Psoas muscle (tissue), 8 donors: ENCODE results near the gene LRRC2. TPM values are rescaled to one million over a fixed set of nuclear protein-coding genes. Genes with fewer than 3 reads are reported as not detected.
"Not testable (repeated sequence)": the region's sequence is repeated elsewhere in the genome, so short reads cannot be mapped to it uniquely, and the experiment has no call there.

Experiments used
- ATAC-seq, 4 donors: fragments of 200-7000 bp; cut with Tn5 transposase; one replicate each; pipeline ENCODE4 v1.9.1; 2020; ENCODE audit warnings: moderate library complexity in 3 of 4, mild to moderate bottlenecking in 2 of 4
- DNase-seq, 2 donors: peaks; one replicate each; pipeline ENCODE4 v3.0.0-alpha.2; 2020
- H3K27ac ChIP-seq: fragments of 200-600 bp; one replicate; pipeline ENCODE4 v1.8.0; 2022
- H3K27me3 ChIP-seq, 3 donors: fragments of 200-600 bp in 1 of 3; one replicate each; pipeline versions ENCODE4 v1.6.1 to v1.8.0; 2013 to 2022; ENCODE audit warnings: low read length in 2 of 3, mild to moderate bottlenecking in 2 of 3, moderate library complexity in 1 of 3; ENCODE audit not compliant: insufficient read depth in 3 of 3
- H3K36me3 ChIP-seq, 2 donors: fragments of 200-600 bp in 1 of 2; one replicate each; pipeline versions ENCODE4 v1.6.1 to v1.8.0; 2013 to 2022; ENCODE audit warnings: low read depth in 1 of 2, mild to moderate bottlenecking in 1 of 2, moderate library complexity in 1 of 2; ENCODE audit not compliant: insufficient read depth in 1 of 2
- H3K4me1 ChIP-seq: fragments of 200-600 bp; one replicate; pipeline ENCODE4 v1.8.0; 2022
- H3K4me3 ChIP-seq: fragments of 200-600 bp; one replicate; pipeline ENCODE4 v1.8.0; 2022; ENCODE audit warnings: mild to moderate bottlenecking
- H3K9me3 ChIP-seq: fragments of 200-600 bp; one replicate; pipeline ENCODE4 v1.8.0; 2022
- CTCF ChIP-seq: fragments of 200-600 bp; IDR thresholded peaks from one replicate; pipeline ENCODE4 v1.8.0; 2022; ENCODE audit warnings: antibody characterized with exemption
- WGBS, 3 donors: extraction: QIAGEN DNeasy Blood & Tissue Kit; methylation state at CpG; one replicate each; pipeline versions ENCODE4 v1.1.6 to v1.1.7; 2013; 5-methylcytosine and 5-hydroxymethylcytosine counted together
- intact Hi-C, 2 donors: fragments of 100-400 bp; cut with DNase I; formaldehyde crosslinking; loops; one replicate each; pipeline versions ENCODE4 v1.11.0 to v1.14.2; 2022
- polyA plus RNA-seq, 3 donors: library from polyadenylated mRNA; stranded (reverse); fragments of 200-250 nt; gene quantifications; one replicate each; pipeline ENCODE4 v1.2.3, GENCODE V29; 2013
- total RNA-seq, 4 donors: library from RNA; stranded (reverse); fragmentation: NEBNext Ultra II Directional in 2 of 4; extraction: Animal tissue kit (Norgen Biotek cat#: 25700) in 2 of 4; gene quantifications; one replicate each; pipeline versions ENCODE4 v1.2.1 to v1.2.4, GENCODE V29; 2021 to 2023
- donor health status: healthy with polysubstance abuse.
- donor health status: DM: no; HTN: no; CAD: no; lungs with moderate emphysema.
- donor health status: Bipolar disorder and iron deficiency.
- donor health status: healthy.
- donor health status: DM: yes; HTN: yes; CAD: no.
- donor health status: DM: no; HTN: no; CAD: no.
- donor health status: DM: no; HTN: no; CAD: no.
- donor health status: DM: yes; HTN: yes; CAD: no.

LRRC2 gene
- total and polyA plus RNA-seq, 7 donors, result 8.3 to 160 (median 65.1) TPM

GRCh38 chr3:46496746-46497555, 69.2 kb downstream of the LRRC2 start:
- intact Hi-C loops, result no loop called here
- no peak for TF ChIP-seq CTCF

DNA sequence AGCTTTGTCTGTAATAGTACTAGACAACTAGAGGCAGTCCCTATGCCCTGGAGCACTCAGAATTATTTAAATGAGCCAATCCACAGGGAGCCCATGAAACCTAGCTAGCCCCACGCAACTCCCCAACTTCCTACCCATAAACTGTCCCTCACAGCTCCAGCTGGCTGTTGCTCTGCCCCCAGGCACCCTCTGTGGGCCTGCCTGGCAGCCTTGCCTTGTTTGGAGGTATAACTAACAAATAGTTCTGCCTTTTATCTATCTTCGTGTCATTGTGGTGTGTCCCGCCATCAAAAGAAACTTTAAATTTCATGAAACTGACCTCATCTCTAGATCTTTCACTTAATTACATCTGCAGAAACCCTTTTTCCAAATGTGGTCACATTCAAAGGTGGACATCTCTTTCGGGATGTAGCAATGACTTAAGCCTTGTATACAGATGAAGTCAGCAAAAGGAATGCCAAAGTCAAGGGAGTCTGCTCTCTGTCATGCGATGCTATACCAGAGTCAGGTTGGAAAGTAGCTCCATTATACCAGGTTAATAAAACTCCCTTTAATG, 70.1 kb downstream of the LRRC2 start:
- WGBS, 3 donors, result 83 to 85% (median 85%) methylated on average over 5 of the region's 5 CpGs
- no peak for TF ChIP-seq CTCF
- Histone ChIP-seq H3K36me3 (no peaks in the 10 kb centered on the region), H3K4me3 (no peak overlapping the region), H3K27me3 (no peaks in the 10 kb centered on the region), H3K4me1 (peaks cover 16% of the 10 kb centered on the region), H3K9me3 (no peaks in the 10 kb centered on the region), H3K27ac (no peak overlapping the region)
- ATAC-seq (no peak), DNase-seq (no peak)
- intact Hi-C loops, result no loop called here

More at GRCh38 chr3:46496746-46497555, 69.2 kb downstream of the LRRC2 start:
- Histone ChIP-seq H3K4me3 (no peak overlapping the region), H3K27me3 (no peaks in the 10 kb centered on the region), H3K27ac (no peak overlapping the region), H3K9me3 (no peaks in the 10 kb centered on the region), H3K36me3 (no peaks in the 10 kb centered on the region), H3K4me1 (peaks cover 16% of the 10 kb centered on the region)
- ATAC-seq (no peak), DNase-seq (no peak)
- 60 to 71% (median 65%) methylated on average over 9 of the region's 9 CpGs for WGBS, 3 donors

- H3K27me3 ChIP-seq, DNase-seq, H3K9me3 ChIP-seq, H3K4me3 ChIP-seq, intact Hi-C loops, ATAC-seq, H3K36me3 ChIP-seq, H3K27ac ChIP-seq: not testable (repeated sequence)
- H3K4me1 ChIP-seq, result peaks cover 24% of the 10 kb centered on the region
- WGBS, 3 donors, result 90 to 94% (median 91%) methylated on average over 15 to 24 of the region's 33 CpGs
Observed at GRCh38 chr3:46494491-46494890, 71.6 kb downstream of the LRRC2 start.

DNA sequence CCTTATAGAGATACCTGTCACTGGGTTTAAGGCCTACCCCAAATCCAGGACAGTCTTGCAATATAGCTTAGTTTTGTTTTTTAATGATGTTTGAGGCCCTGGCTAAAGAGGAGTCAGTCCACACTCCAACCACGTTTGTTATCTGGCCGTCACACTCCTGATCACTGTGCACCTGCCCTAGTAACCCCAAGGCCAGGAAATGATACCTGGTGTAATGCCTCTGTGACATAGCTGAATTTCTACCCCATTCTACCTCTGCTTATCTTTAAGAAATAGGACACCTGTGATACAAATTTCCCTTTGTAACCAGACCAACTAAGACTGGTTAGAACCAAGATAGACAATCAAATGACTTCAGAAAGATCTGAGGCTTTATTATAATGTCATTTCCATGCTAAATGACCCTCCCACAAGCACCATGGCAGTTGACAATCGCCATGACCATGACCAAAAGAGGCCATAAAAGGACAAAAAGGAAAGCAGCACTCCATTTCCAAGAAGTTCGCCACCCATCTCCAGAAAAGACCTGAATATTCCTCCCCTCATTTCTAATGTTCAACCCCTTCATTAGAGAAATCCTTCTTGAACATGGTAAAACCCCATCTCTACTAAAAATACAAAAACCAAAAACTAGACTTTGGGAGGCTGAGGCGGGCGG, 73.1 kb downstream of the LRRC2 start:
- Histone ChIP-seq H3K4me1 (peaks cover 32% of the 10 kb centered on the region), H3K4me3 (no peak overlapping the region), H3K9me3 (no peaks in the 10 kb centered on the region), H3K36me3 (no peaks in the 10 kb centered on the region), H3K27ac (no peak overlapping the region), H3K27me3 (no peaks in the 10 kb centered on the region)
- DNase-seq, result no peak
- ATAC-seq, result no peak
- 83 to 91% (median 85%) methylated on average over 6 of the region's 6 CpGs for WGBS, 3 donors
- intact Hi-C loops, result no loop called here
- TF ChIP-seq CTCF, result no peak
